H1 (cell line): Measurements from ENCODE around the gene PML. TPM values are rescaled to one million over a fixed set of nuclear protein-coding genes. Genes with fewer than 3 reads are reported as not detected.

Experiments used
- CTCF ChIA-PET: fragments of 300-600 bp; sonication (Branson Sonifier 250); formaldehyde crosslinking; loops from one replicate; lab custom pipeline; 2021; ENCODE audit not compliant: partially characterized antibody; lab: Charles Lee
- POLR2A ChIA-PET: fragments of 300-600 bp; sonication (Branson Sonifier 250); formaldehyde crosslinking; loops from one replicate; lab custom pipeline; 2021; ENCODE audit warnings: inconsistent platforms; ENCODE audit not compliant: partially characterized antibody; lab: Charles Lee
- DNase-seq, 2 experiments: peaks; one replicate each; pipeline versions ENCODE4 v3.0.0 to v3.0.0-alpha.2; 2010 to 2022; ENCODE audit warnings: low spot score in 2 of 2, low read depth in 1 of 2, mixed read lengths in 1 of 2
- FAIRE-seq: peaks from 2 replicates; lab custom pipeline; 2011; peaks lifted over from hg19 to GRCh38; lab: Jason Lieb, UNC
- H2AFZ ChIP-seq: 2 replicates; pipeline ENCODE4 v1.8.1; 2012; ENCODE audit warnings: low read length, inconsistent platforms
- H2AK5ac ChIP-seq: 2 replicates; pipeline ENCODE4 v1.6.1; 2013; ENCODE audit warnings: low read depth, low read length
- H2BK120ac ChIP-seq: replicated peaks from 2 replicates; pipeline ENCODE3; 2013; ENCODE audit warnings: low read depth, low read length, inconsistent platforms
- H2BK12ac ChIP-seq: 2 replicates; pipeline ENCODE4 v1.6.1; 2013; ENCODE audit warnings: low read depth, low read length
- H2BK15ac ChIP-seq: 2 replicates; pipeline ENCODE4 v1.6.1; 2013; ENCODE audit warnings: low read length
- H2BK20ac ChIP-seq: 2 replicates; pipeline ENCODE4 v1.6.1; 2013; ENCODE audit warnings: low read length
- H2BK5ac ChIP-seq: 2 replicates; pipeline ENCODE4 v1.6.1; 2013; ENCODE audit warnings: low read depth, low read length
- H3K14ac ChIP-seq: 2 replicates; pipeline ENCODE4 v1.6.1; 2013; ENCODE audit warnings: inconsistent platforms; ENCODE audit not compliant: insufficient read length
- H3K18ac ChIP-seq: 2 replicates; pipeline ENCODE4 v1.6.1; 2013; ENCODE audit warnings: low read length; ENCODE audit errors: extremely low read depth
- H3K23ac ChIP-seq: 2 replicates; pipeline ENCODE4 v1.6.1; 2013; ENCODE audit warnings: inconsistent platforms; ENCODE audit not compliant: insufficient read length
- H3K23me2 ChIP-seq: 2 replicates; pipeline ENCODE4 v1.6.1; 2013; ENCODE audit warnings: low read depth, low read length
- H3K27ac ChIP-seq: 2 replicates; pipeline ENCODE4 v1.6.1; 2011; ENCODE audit warnings: low read depth, low read length, inconsistent platforms
- H3K27me3 ChIP-seq, 4 experiments: replicated peaks in 1 of 4; 1 replicate in 1 of 4; 2 replicates in 3 of 4; pipeline versions ENCODE4 v1.6.1 to v1.8.1; 2011 to 2013; ENCODE audit warnings: low read length in 3 of 4, mild to moderate bottlenecking in 3 of 4, inconsistent platforms in 2 of 4, mixed read lengths in 2 of 4, moderate library complexity in 1 of 4; ENCODE audit not compliant: control insufficient read depth in 3 of 4, insufficient read depth in 3 of 4; ENCODE audit errors: extremely low read depth in 1 of 4
- H3K36me3 ChIP-seq, 4 experiments: 2 replicates each; pipeline versions ENCODE4 v1.6.1 to v1.8.1; 2011 to 2013; ENCODE audit warnings: mild to moderate bottlenecking in 4 of 4, low read length in 3 of 4, moderate library complexity in 2 of 4, control low read depth in 1 of 4, inconsistent platforms in 1 of 4; ENCODE audit not compliant: insufficient read depth in 4 of 4, control insufficient read depth in 2 of 4
- H3K4ac ChIP-seq: replicated peaks from 2 replicates; pipeline ENCODE3; 2013; ENCODE audit warnings: low read length, low read depth, mixed read lengths, inconsistent platforms; ENCODE audit not compliant: insufficient read length
- H3K4me1 ChIP-seq, 4 experiments: replicated peaks in 1 of 4; 1 replicate in 1 of 4; 2 replicates in 3 of 4; pipeline versions ENCODE4 v1.6.1 to v1.8.1; 2011 to 2013; ENCODE audit warnings: low read length in 3 of 4, inconsistent platforms in 2 of 4, mixed read lengths in 1 of 4; ENCODE audit not compliant: insufficient read depth in 4 of 4, control insufficient read depth in 3 of 4
- H3K4me2 ChIP-seq, 2 experiments: 2 replicates each; pipeline versions ENCODE4 v1.6.1 to v1.8.1; 2011 to 2013; ENCODE audit warnings: low read depth in 2 of 2, low read length in 2 of 2, control low read depth in 1 of 2, inconsistent platforms in 1 of 2, mild to moderate bottlenecking in 1 of 2; ENCODE audit not compliant: insufficient read depth in 1 of 2
- H3K4me3 ChIP-seq, 4 experiments: fragments of 200-600, 300-600 bp in 1 of 4; sonication (generic), shearing (Covaris generic), sonication (Bioruptor Twin) in 1 of 4; 2 replicates each; pipeline versions ENCODE4 v1.5.1 to v1.8.1; 2011 to 2016; ENCODE audit warnings: low read length in 4 of 4, low read depth in 3 of 4, control low read depth in 2 of 4, inconsistent platforms in 2 of 4, mild to moderate bottlenecking in 2 of 4, mixed read lengths in 1 of 4, moderate library complexity in 1 of 4; ENCODE audit not compliant: insufficient read depth in 2 of 4; ENCODE audit errors: extremely low read depth in 1 of 4
- H3K56ac ChIP-seq: replicated peaks from 2 replicates; pipeline ENCODE3; 2013; ENCODE audit warnings: low read depth, mild to moderate bottlenecking, mixed read lengths, low read length, inconsistent platforms; ENCODE audit not compliant: insufficient read length
- H3K79me1 ChIP-seq: 2 replicates; pipeline ENCODE4 v1.6.1; 2013; ENCODE audit warnings: low read depth, low read length, control low read depth
- H3K79me2 ChIP-seq, 2 experiments: 2 replicates each; pipeline versions ENCODE4 v1.6.1 to v1.8.1; 2012 to 2013; ENCODE audit warnings: low read length in 2 of 2, mild to moderate bottlenecking in 2 of 2, inconsistent platforms in 1 of 2; ENCODE audit not compliant: insufficient read depth in 2 of 2, control insufficient read depth in 1 of 2
- H3K9ac ChIP-seq, 4 experiments: replicated peaks in 1 of 4; 1 replicate in 1 of 4; 2 replicates in 3 of 4; pipeline versions ENCODE4 v1.6.1 to v1.8.1; 2011 to 2013; ENCODE audit warnings: low read depth in 3 of 4, low read length in 3 of 4, control low read depth in 2 of 4, mild to moderate bottlenecking in 2 of 4, moderate library complexity in 2 of 4, inconsistent platforms in 1 of 4; ENCODE audit errors: extremely low read depth in 1 of 4
- H3K9me3 ChIP-seq, 2 experiments: 2 replicates each; pipeline versions ENCODE4 v1.6.1 to v1.8.1; 2012 to 2013; ENCODE audit warnings: mild to moderate bottlenecking in 2 of 2, moderate library complexity in 2 of 2, control low read depth in 1 of 2, inconsistent platforms in 1 of 2, low read depth in 1 of 2, low read length in 1 of 2, mixed read lengths in 1 of 2; ENCODE audit not compliant: insufficient read depth in 2 of 2
- H4K20me1 ChIP-seq, 2 experiments: replicated peaks in 1 of 2; 2 replicates each; pipeline versions ENCODE3 to v1.8.1; 2011 to 2013; ENCODE audit warnings: inconsistent platforms in 2 of 2, low read length in 2 of 2, mild to moderate bottlenecking in 1 of 2; ENCODE audit not compliant: insufficient read depth in 2 of 2, control insufficient read depth in 1 of 2
- H4K5ac ChIP-seq: 2 replicates; pipeline ENCODE4 v1.6.1; 2013; ENCODE audit warnings: low read length, low read depth, mixed read lengths, inconsistent platforms; ENCODE audit not compliant: insufficient read length
- H4K8ac ChIP-seq: 2 replicates; pipeline ENCODE4 v1.8.0; 2013; ENCODE audit warnings: mild to moderate bottlenecking, moderate library complexity, low read length, inconsistent platforms; ENCODE audit not compliant: insufficient read depth; ENCODE audit errors: extremely low read depth
- H4K91ac ChIP-seq: replicated peaks from 2 replicates; pipeline ENCODE3; 2013; ENCODE audit warnings: low read length, mixed read lengths, inconsistent platforms; ENCODE audit not compliant: insufficient read length
- BACH1 ChIP-seq: IDR thresholded peaks from 2 replicates; pipeline ENCODE4 v1.6.1; 2012; ENCODE audit warnings: low read length, improper control_type of control experiment
- BCL11A ChIP-seq, 2 experiments: IDR thresholded peaks; one replicate each; pipeline ENCODE4 v1.6.1; 2011; ENCODE audit warnings: low read depth in 2 of 2, low read length in 2 of 2, mild to moderate bottlenecking in 2 of 2
- BRCA1 ChIP-seq: IDR thresholded peaks from 2 replicates; pipeline ENCODE4 v1.6.1; 2012; ENCODE audit warnings: low read depth, low read length, improper control_type of control experiment
- EP300 ChIP-seq, 2 experiments: IDR thresholded peaks; 1 replicate in 1 of 2; 2 replicates in 1 of 2; pipeline ENCODE4 v1.6.1; 2011 to 2012; ENCODE audit warnings: low read depth in 2 of 2, low read length in 2 of 2, mild to moderate bottlenecking in 2 of 2, borderline replicate concordance in 1 of 2, inconsistent platforms in 1 of 2, moderate library complexity in 1 of 2
- KDM1A ChIP-seq: fragments of 200-600, 300-600 bp; sonication (generic); IDR thresholded peaks from 2 replicates; pipeline ENCODE4 v1.7.1; 2016; ENCODE audit warnings: mild to moderate bottlenecking, low read length, borderline replicate concordance
- POLR2AphosphoS5 ChIP-seq: IDR thresholded peaks from 2 replicates; pipeline ENCODE4 v1.6.1; 2011; ENCODE audit warnings: low read depth, low read length
- RAD21 ChIP-seq, 2 experiments: IDR thresholded peaks in 1 of 2; conservative IDR thresholded peaks in 1 of 2; 2 replicates each; pipeline ENCODE4 v1.6.1; 2011; ENCODE audit warnings: low read depth in 2 of 2, low read length in 2 of 2, improper control_type of control experiment in 1 of 2, inconsistent platforms in 1 of 2, mild to moderate bottlenecking in 1 of 2, moderate library complexity in 1 of 2
- SP4 ChIP-seq: IDR thresholded peaks from 2 replicates; pipeline ENCODE4 v1.6.1; 2012; ENCODE audit warnings: low read length, inconsistent platforms
- TBP ChIP-seq: IDR thresholded peaks from 2 replicates; pipeline ENCODE4 v1.6.1; 2011; ENCODE audit warnings: low read depth, low read length, improper control_type of control experiment
- TCF12 ChIP-seq: IDR thresholded peaks from 2 replicates; pipeline ENCODE4 v1.6.1; 2011; ENCODE audit warnings: low read depth, mild to moderate bottlenecking, low read length
- WGBS, 2 experiments: shearing (Covaris generic) in 1 of 2; methylation state at CpG; one replicate each; pipeline versions ENCODE4 v1.1.6 to v1.1.7; 2013 to 2015; ENCODE audit warnings: low lambda C conversion rate in 2 of 2, mixed read lengths in 2 of 2, inconsistent platforms in 1 of 2, low coverage in 1 of 2, missing lambda C conversion rate in 1 of 2; ENCODE audit not compliant: insufficient replicate concordance in 2 of 2, insufficient coverage in 1 of 2, insufficient read length in 1 of 2; ENCODE audit errors: extremely low coverage in 1 of 2, missing lambda C conversion rate in 1 of 2; 5-methylcytosine and 5-hydroxymethylcytosine counted together
- polyA plus RNA-seq, 7 experiments: library from polyadenylated mRNA; depleted of rRNA in 3 of 7; stranded (reverse) in 5 of 7; unstranded in 2 of 7; fragments of >200 nt in 5 of 7; fragments of 200-250 nt in 2 of 7; gene quantifications; 1 replicate in 5 of 7; 2 replicates in 1 of 7; 4 replicates in 1 of 7; pipeline versions ENCODE4 v1.2.1 to v1.2.3, GENCODE V29; 2011 to 2013; ENCODE audit warnings: missing spikeins in 2 of 7, mixed read lengths in 2 of 7
- total RNA-seq: library from RNA; stranded (reverse); fragmentation: NEBNext Ultra II Directional; extraction: Animal tissue kit (Norgen Biotek cat#: 25700); gene quantifications from 2 replicates; pipeline ENCODE4 v1.2.1, GENCODE V29; 2021
- TF ChIP-seq, protein P1 (sequence below): IDR thresholded peaks from 2 replicates; pipeline ENCODE4 v1.6.1; 2012; ENCODE audit warnings: inconsistent platforms

Gene PML
- total and polyA plus RNA-seq, 2 of the 8 experiments (the other 6 are each of a cell fraction or from before 2014, with no cell fraction given): 14.9 to 30.3 TPM

- peaks cover 0 to 5% of the 10 kb centered on the region in 2 experiments for H4K20me1 ChIP-seq
- ChIA-PET CTCF (interaction anchor here (0.9 to 4.5 kb wide), 8 partner anchors 9 to 76 kb away, joined by 3 to 32 read pairs (median 6); partner anchors contain the start of gene PML), POLR2A (no interaction called here)
- no peak overlapping the region for H2BK12ac ChIP-seq
- H4K91ac ChIP-seq: no peak overlapping the region
- no peak overlapping the region for H4K5ac ChIP-seq
- no peak overlapping the region for H2BK15ac ChIP-seq
- H3K4ac ChIP-seq: no peak overlapping the region
- H3K4me2 ChIP-seq: no peak overlapping the region
- H3K79me1 ChIP-seq: no peaks in the 10 kb centered on the region
- no peak overlapping the region for H2BK120ac ChIP-seq
- H3K23me2 ChIP-seq: no peaks in the 10 kb centered on the region
- H2AFZ ChIP-seq: no peak overlapping the region
- no peak overlapping the region for H2BK20ac ChIP-seq
- no peak overlapping the region for H3K18ac ChIP-seq
- WGBS, 2 experiments: 78% methylated on average over 2 of the region's 2 CpGs; no CpG with 5 or more reads in 1 of the 2 experiments
- H3K14ac ChIP-seq: no peak overlapping the region
- H3K9me3 ChIP-seq: no peaks in the 10 kb centered on the region
- H2BK5ac ChIP-seq: no peak overlapping the region
- H3K4me1 ChIP-seq: no peaks in the 10 kb centered on the region
- H2AK5ac ChIP-seq: no peak overlapping the region
- H3K27me3 ChIP-seq: no peaks in the 10 kb centered on the region
- no peak for TF ChIP-seq RAD21 (IDR thresholded peaks at IDR 0.05 in 1 of 2, conservative IDR thresholded peaks at IDR 0.05 in 1 of 2; ENCODE audit: low read depth in 2 of 2, low read length in 2 of 2)
- TF ChIP-seq KDM1A: no peak
- no peak for TF ChIP-seq TCF12
- TF ChIP-seq POLR2AphosphoS5: no peak
- TF ChIP-seq BRCA1: no peak
- TF ChIP-seq, protein P1, sequence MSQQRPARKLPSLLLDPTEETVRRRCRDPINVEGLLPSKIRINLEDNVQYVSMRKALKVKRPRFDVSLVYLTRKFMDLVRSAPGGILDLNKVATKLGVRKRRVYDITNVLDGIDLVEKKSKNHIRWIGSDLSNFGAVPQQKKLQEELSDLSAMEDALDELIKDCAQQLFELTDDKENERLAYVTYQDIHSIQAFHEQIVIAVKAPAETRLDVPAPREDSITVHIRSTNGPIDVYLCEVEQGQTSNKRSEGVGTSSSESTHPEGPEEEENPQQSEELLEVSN: no peak
- TF ChIP-seq TBP: no peak
- no peak for TF ChIP-seq EP300 (IDR thresholded peaks at IDR 0.05; ENCODE audit: borderline replicate concordance in 1 of 2, low read depth in 2 of 2, low read length in 2 of 2)
- no peak for TF ChIP-seq SP4
- no peak for TF ChIP-seq BACH1
- no peak for TF ChIP-seq BCL11A (IDR thresholded peaks at IDR 0.05; ENCODE audit: low read depth in 2 of 2, low read length in 2 of 2)
- H3K36me3 ChIP-seq: peaks cover 0 to 11% (median 5%) of the 10 kb centered on the region in 4 experiments; a peak in 6 of 8 replicates
- H3K9ac ChIP-seq: no peak overlapping the region
- no peak overlapping the region for H3K23ac ChIP-seq
- no peak overlapping the region for H3K56ac ChIP-seq
- H3K27ac ChIP-seq: no peak overlapping the region
- no peak overlapping the region for H3K4me3 ChIP-seq
- no peak for FAIRE-seq
- DNase-seq: no peak
- H3K79me2 ChIP-seq: no peaks in the 10 kb centered on the region
- peak overlapping the region; percentile 35; the same call in 1 of the 2 replicates for H4K8ac ChIP-seq
These were observed 30.2 kb downstream of the PML start for GRCh38 chr15:74024687-74025086.
